ENCODE measurements around the gene NEURL1. TPM values are rescaled to one million over a fixed set of nuclear protein-coding genes. Genes with fewer than 3 reads are reported as not detected.

NEURL1 gene
- total and polyA plus RNA-seq, 2 experiments from 2014 or later: 2.3 to 4.6 TPM

GRCh38 chr10:103599211-103599610, 105.7 kb downstream of the NEURL1 start:
- no peaks in the 10 kb centered on the region for H3K9me2 ChIP-seq (replicated peaks; ENCODE audit: insufficient read depth)
- WGBS (ENCODE audit: low lambda C conversion rate, missing lambda C conversion rate): 65% methylated on average over 3 of the region's 3 CpGs
- DNase-seq (ENCODE audit: low spot score): no peak
- no peaks in the 10 kb centered on the region for H3K9me3 ChIP-seq (ENCODE audit: low read depth)
- H3K27me3 ChIP-seq: no peaks in the 10 kb centered on the region
- no peak overlapping the region for H3K4me3 ChIP-seq
- H2AFZ ChIP-seq: no peak overlapping the region
- H3K79me2 ChIP-seq: no peaks in the 10 kb centered on the region
- no peak overlapping the region for H3K4me2 ChIP-seq
- H3K4me1 ChIP-seq (ENCODE audit: insufficient read depth): peaks cover 12% of the 10 kb centered on the region
- TF ChIP-seq EZH2 (IDR thresholded peaks at IDR 0.05; ENCODE audit: borderline replicate concordance) (no peak), EZH2phosphoT487 (IDR thresholded peaks at IDR 0.05; ENCODE audit: low read depth, severe bottlenecking, unreplicated experiment) (no peak)
- TF ChIP-seq, protein P1, sequence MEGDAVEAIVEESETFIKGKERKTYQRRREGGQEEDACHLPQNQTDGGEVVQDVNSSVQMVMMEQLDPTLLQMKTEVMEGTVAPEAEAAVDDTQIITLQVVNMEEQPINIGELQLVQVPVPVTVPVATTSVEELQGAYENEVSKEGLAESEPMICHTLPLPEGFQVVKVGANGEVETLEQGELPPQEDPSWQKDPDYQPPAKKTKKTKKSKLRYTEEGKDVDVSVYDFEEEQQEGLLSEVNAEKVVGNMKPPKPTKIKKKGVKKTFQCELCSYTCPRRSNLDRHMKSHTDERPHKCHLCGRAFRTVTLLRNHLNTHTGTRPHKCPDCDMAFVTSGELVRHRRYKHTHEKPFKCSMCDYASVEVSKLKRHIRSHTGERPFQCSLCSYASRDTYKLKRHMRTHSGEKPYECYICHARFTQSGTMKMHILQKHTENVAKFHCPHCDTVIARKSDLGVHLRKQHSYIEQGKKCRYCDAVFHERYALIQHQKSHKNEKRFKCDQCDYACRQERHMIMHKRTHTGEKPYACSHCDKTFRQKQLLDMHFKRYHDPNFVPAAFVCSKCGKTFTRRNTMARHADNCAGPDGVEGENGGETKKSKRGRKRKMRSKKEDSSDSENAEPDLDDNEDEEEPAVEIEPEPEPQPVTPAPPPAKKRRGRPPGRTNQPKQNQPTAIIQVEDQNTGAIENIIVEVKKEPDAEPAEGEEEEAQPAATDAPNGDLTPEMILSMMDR (IDR thresholded peaks at IDR 0.05; ENCODE audit: poor library complexity): no peak
- H4K20me1 ChIP-seq (ENCODE audit: insufficient read depth, poor library complexity, severe bottlenecking): no peaks in the 10 kb centered on the region
- H3K36me3 ChIP-seq (replicated peaks; ENCODE audit: insufficient read depth, low read depth): no peaks in the 10 kb centered on the region
- peak overlapping the region; percentile 52 for H3K27ac ChIP-seq

DNA sequence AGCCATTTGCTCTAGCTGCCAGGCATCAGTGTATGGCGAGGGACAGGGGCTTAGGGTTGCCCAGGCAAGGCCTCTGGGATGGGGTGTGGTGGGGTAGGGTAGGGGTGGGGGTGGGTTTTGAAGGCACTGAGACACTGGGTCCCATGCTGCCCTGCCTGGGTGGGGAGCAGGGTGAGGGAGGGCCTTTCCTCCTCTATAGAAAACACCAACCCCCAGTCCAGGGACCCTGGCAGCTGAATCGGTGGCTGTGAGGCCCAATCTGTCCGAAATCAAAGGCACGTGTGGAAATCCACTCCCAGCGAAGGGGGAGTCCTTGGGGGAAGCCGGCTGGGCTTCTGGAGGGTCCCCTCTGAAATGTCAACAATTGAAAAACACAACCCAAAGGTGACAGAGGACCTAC, 106.4 kb downstream of the NEURL1 start:
- Histone ChIP-seq H3K36me3 (replicated peaks; ENCODE audit: insufficient read depth, low read depth) (no peaks in the 10 kb centered on the region), H4K20me1 (ENCODE audit: insufficient read depth, poor library complexity, severe bottlenecking) (no peaks in the 10 kb centered on the region), H3K9me2 (replicated peaks; ENCODE audit: insufficient read depth) (no peaks in the 10 kb centered on the region), H2AFZ (no peak overlapping the region), H3K27me3 (no peaks in the 10 kb centered on the region), H3K4me1 (ENCODE audit: insufficient read depth) (peaks cover 12% of the 10 kb centered on the region), H3K4me2 (no peak overlapping the region), H3K4me3 (no peak overlapping the region), H3K79me2 (no peaks in the 10 kb centered on the region), H3K27ac (peak overlapping the region; percentile 12), H3K9me3 (ENCODE audit: low read depth) (no peaks in the 10 kb centered on the region)
- TF ChIP-seq, protein P1 (IDR thresholded peaks at IDR 0.05; ENCODE audit: poor library complexity): no peak
- no peak for TF ChIP-seq EZH2phosphoT487 (IDR thresholded peaks at IDR 0.05; ENCODE audit: low read depth, severe bottlenecking, unreplicated experiment)
- no peak for TF ChIP-seq EZH2 (IDR thresholded peaks at IDR 0.05; ENCODE audit: borderline replicate concordance)
- no peak for DNase-seq (ENCODE audit: low spot score)
- 70% methylated on average over 6 of the region's 6 CpGs for WGBS (ENCODE audit: low lambda C conversion rate, missing lambda C conversion rate)

GRCh38 chr10:103600325-103600724, 106.8 kb downstream of the NEURL1 start:
- H3K4me1 ChIP-seq (ENCODE audit: insufficient read depth): peaks cover 12% of the 10 kb centered on the region
- no peaks in the 10 kb centered on the region for H3K27me3 ChIP-seq
- H4K20me1 ChIP-seq (ENCODE audit: insufficient read depth, poor library complexity, severe bottlenecking): no peaks in the 10 kb centered on the region
- TF ChIP-seq, protein P1 (IDR thresholded peaks at IDR 0.05; ENCODE audit: poor library complexity): no peak
- TF ChIP-seq EZH2 (IDR thresholded peaks at IDR 0.05; ENCODE audit: borderline replicate concordance) (no peak), EZH2phosphoT487 (IDR thresholded peaks at IDR 0.05; ENCODE audit: low read depth, severe bottlenecking, unreplicated experiment) (no peak)
- 90% methylated on average over 6 of the region's 6 CpGs for WGBS (ENCODE audit: low lambda C conversion rate, missing lambda C conversion rate)
- no peaks in the 10 kb centered on the region for H3K36me3 ChIP-seq (replicated peaks; ENCODE audit: insufficient read depth, low read depth)
- H3K4me2 ChIP-seq: no peak overlapping the region
- H3K4me3 ChIP-seq: no peak overlapping the region
- H3K27ac ChIP-seq: no peak overlapping the region
- no peak overlapping the region for H2AFZ ChIP-seq
- H3K9me3 ChIP-seq (ENCODE audit: low read depth): no peaks in the 10 kb centered on the region
- DNase-seq (ENCODE audit: low spot score): no peak
- H3K9me2 ChIP-seq (replicated peaks; ENCODE audit: insufficient read depth): no peaks in the 10 kb centered on the region
- H3K79me2 ChIP-seq: no peaks in the 10 kb centered on the region

All from hepatocyte (in vitro differentiated cells).